CD8-positive, alpha-beta memory T cell (primary cell): ENCODE measurements around the gene MACROD2. TPM values are rescaled to one million over a fixed set of nuclear protein-coding genes. Genes with fewer than 3 reads are reported as not detected.

Source experiments
- CTCF ChIA-PET: fragments of 350-600 bp; sonication (Branson Sonifier 250); formaldehyde crosslinking; loops from one replicate; lab custom pipeline; 2021; ENCODE audit warnings: antibody characterized with exemption; lab: Charles Lee
- POLR2A ChIA-PET: fragments of 350-600 bp; sonication (Branson Sonifier 250); formaldehyde crosslinking; loops from one replicate; lab custom pipeline; 2021; ENCODE audit warnings: antibody characterized with exemption; lab: Charles Lee
- DNase-seq, 5 donors: peaks; one replicate each; pipeline versions ENCODE4 v3.0.0 to v3.0.0-alpha.2; 2020 to 2022; ENCODE audit warnings: mixed read lengths in 1 of 5
- H3K27ac ChIP-seq: one replicate; pipeline ENCODE4 v1.7.0; 2013; ENCODE audit warnings: low read depth, mild to moderate bottlenecking, low read length, moderate library complexity
- H3K27me3 ChIP-seq: 2 replicates; pipeline ENCODE4 v1.7.0; 2013; ENCODE audit warnings: low read length, mild to moderate bottlenecking; ENCODE audit not compliant: insufficient read depth, poor library complexity, severe bottlenecking
- H3K36me3 ChIP-seq: 2 replicates; pipeline ENCODE4 v1.7.0; 2013; ENCODE audit warnings: mild to moderate bottlenecking, low read length, moderate library complexity; ENCODE audit not compliant: insufficient read depth
- H3K4me1 ChIP-seq: 2 replicates; pipeline ENCODE4 v1.7.0; 2013; ENCODE audit warnings: mild to moderate bottlenecking, low read length, moderate library complexity; ENCODE audit not compliant: insufficient read depth
- H3K4me3 ChIP-seq: 2 replicates; pipeline ENCODE4 v1.7.0; 2013; ENCODE audit warnings: mild to moderate bottlenecking, low read length
- H3K9me3 ChIP-seq: 2 replicates; pipeline ENCODE4 v1.7.0; 2013; ENCODE audit warnings: mild to moderate bottlenecking, low read length
- H3K27ac Mint-ChIP-seq, 8 donors: one replicate each; pipeline ENCODE4 v1.8.0; 2020 to 2021; ENCODE audit warnings: mixed read lengths in 8 of 8, mild to moderate bottlenecking in 6 of 8, inconsistent platforms in 3 of 8, moderate library complexity in 3 of 8
- H3K27me3 Mint-ChIP-seq, 2 donors: one replicate each; pipeline ENCODE4 v1.8.0; 2020 to 2021; ENCODE audit warnings: mixed read lengths in 2 of 2, mild to moderate bottlenecking in 1 of 2, moderate library complexity in 1 of 2
- H3K36me3 Mint-ChIP-seq, 3 donors: one replicate each; pipeline ENCODE4 v1.8.0; 2020 to 2021; ENCODE audit warnings: mixed read lengths in 3 of 3, inconsistent platforms in 1 of 3, mild to moderate bottlenecking in 1 of 3
- H3K4me1 Mint-ChIP-seq, 3 donors: one replicate each; pipeline ENCODE4 v1.8.0; 2020 to 2021; ENCODE audit warnings: mixed read lengths in 3 of 3, inconsistent platforms in 1 of 3, mild to moderate bottlenecking in 1 of 3
- H3K4me3 Mint-ChIP-seq, 7 donors: one replicate each; pipeline ENCODE4 v1.8.0; 2020 to 2021; ENCODE audit warnings: mixed read lengths in 7 of 7, mild to moderate bottlenecking in 6 of 7, moderate library complexity in 4 of 7, inconsistent platforms in 2 of 7
- H3K9me3 Mint-ChIP-seq, 5 donors: one replicate each; pipeline ENCODE4 v1.8.0; 2020 to 2022; ENCODE audit warnings: mixed read lengths in 5 of 5, mild to moderate bottlenecking in 3 of 5, moderate library complexity in 2 of 5, inconsistent platforms in 1 of 5
- polyA plus RNA-seq: library from polyadenylated mRNA; unstranded; fragments of 300-500 nt; fragmentation: Illumina TruSeq; gene quantifications from one replicate; pipeline ENCODE4 v1.2.3, GENCODE V29; 2021
- total RNA-seq, 2 experiments: library from RNA; stranded (reverse); gene quantifications; one replicate each; pipeline ENCODE4 v1.2.3, GENCODE V29; 2021

The MACROD2 gene
- total and polyA plus RNA-seq, 3 experiments from 2014 or later: not detected

- Mint-ChIP-seq H3K4me1 (no peaks in the 10 kb centered on the region), H3K9me3 (peaks cover 0 to 31% (median 9%) of the 10 kb centered on the region in 5 donors), H3K4me3 (no peak overlapping the region), H3K27me3 (no peaks in the 10 kb centered on the region), H3K27ac (no peak overlapping the region), H3K36me3 (no peaks in the 10 kb centered on the region)
- Histone ChIP-seq H3K36me3 (no peaks in the 10 kb centered on the region), H3K27me3 (no peaks in the 10 kb centered on the region), H3K4me1 (no peaks in the 10 kb centered on the region), H3K9me3 (no peaks in the 10 kb centered on the region), H3K27ac (no peak overlapping the region), H3K4me3 (no peak overlapping the region)
- no peak for DNase-seq
- CTCF ChIA-PET: no interaction called here
- POLR2A ChIA-PET: no interaction called here
Observed at GRCh38 chr20:15921930-15922329, 1926.6 kb downstream of the MACROD2 start.

GRCh38 chr20:15922556-15922955, 1927.2 kb downstream of the MACROD2 start:
- Mint-ChIP-seq H3K4me3 (no peak overlapping the region), H3K27me3 (no peaks in the 10 kb centered on the region), H3K27ac (no peak overlapping the region), H3K9me3 (peaks cover 0 to 29% (median 8%) of the 10 kb centered on the region in 5 donors), H3K4me1 (no peaks in the 10 kb centered on the region), H3K36me3 (no peaks in the 10 kb centered on the region)
- POLR2A ChIA-PET: no interaction called here
- Histone ChIP-seq H3K27ac (no peak overlapping the region), H3K27me3 (no peaks in the 10 kb centered on the region), H3K9me3 (no peaks in the 10 kb centered on the region), H3K36me3 (no peaks in the 10 kb centered on the region), H3K4me1 (no peaks in the 10 kb centered on the region), H3K4me3 (no peak overlapping the region)
- DNase-seq: no peak
- CTCF ChIA-PET: no interaction called here

- POLR2A ChIA-PET: no interaction called here
- no peak for DNase-seq
- no peaks in the 10 kb centered on the region for H3K36me3 Mint-ChIP-seq
- no peaks in the 10 kb centered on the region for H3K9me3 ChIP-seq
- H3K27ac Mint-ChIP-seq: no peak overlapping the region
- H3K27ac ChIP-seq: no peak overlapping the region
- H3K27me3 Mint-ChIP-seq: no peaks in the 10 kb centered on the region
- no peaks in the 10 kb centered on the region for H3K4me1 Mint-ChIP-seq
- H3K27me3 ChIP-seq: no peaks in the 10 kb centered on the region
- no peaks in the 10 kb centered on the region for H3K36me3 ChIP-seq
- CTCF ChIA-PET: no interaction called here
- H3K4me1 ChIP-seq: no peaks in the 10 kb centered on the region
- no peak overlapping the region for H3K4me3 ChIP-seq
- H3K4me3 Mint-ChIP-seq: no peak overlapping the region
- peaks cover 0 to 29% (median 7%) of the 10 kb centered on the region in 5 donors for H3K9me3 Mint-ChIP-seq
Observed at GRCh38 chr20:15923030-15923776, 1927.9 kb downstream of the MACROD2 start.

GRCh38 chr20:15924556-15924955, 1929.2 kb downstream of the MACROD2 start:
- no peaks in the 10 kb centered on the region for H3K9me3 ChIP-seq
- H3K4me1 ChIP-seq: no peaks in the 10 kb centered on the region
- Mint-ChIP-seq H3K27me3 (no peaks in the 10 kb centered on the region), H3K4me1 (no peaks in the 10 kb centered on the region), H3K4me3 (no peak overlapping the region), H3K36me3 (no peaks in the 10 kb centered on the region), H3K27ac (no peak overlapping the region), H3K9me3 (peaks cover 0 to 33% (median 7%) of the 10 kb centered on the region in 5 donors)
- DNase-seq: no peak
- CTCF ChIA-PET: no interaction called here
- H3K27ac ChIP-seq: no peak overlapping the region
- H3K36me3 ChIP-seq: no peaks in the 10 kb centered on the region
- no peaks in the 10 kb centered on the region for H3K27me3 ChIP-seq
- H3K4me3 ChIP-seq: no peak overlapping the region
- POLR2A ChIA-PET: no interaction called here

- H3K4me1 Mint-ChIP-seq: no peaks in the 10 kb centered on the region
- H3K9me3 Mint-ChIP-seq: peaks cover 0 to 33% (median 7%) of the 10 kb centered on the region in 5 donors
- Histone ChIP-seq H3K36me3 (no peaks in the 10 kb centered on the region), H3K9me3 (no peaks in the 10 kb centered on the region), H3K4me1 (no peaks in the 10 kb centered on the region), H3K27me3 (no peaks in the 10 kb centered on the region), H3K4me3 (no peak overlapping the region), H3K27ac (no peak overlapping the region)
- no peaks in the 10 kb centered on the region for H3K36me3 Mint-ChIP-seq
- POLR2A ChIA-PET: no interaction called here
- CTCF ChIA-PET: no interaction called here
- H3K4me3 Mint-ChIP-seq: no peak overlapping the region
- DNase-seq: no peak
- no peak overlapping the region for H3K27ac Mint-ChIP-seq
- H3K27me3 Mint-ChIP-seq: no peaks in the 10 kb centered on the region
Observed at GRCh38 chr20:15925376-15925775, 1930.1 kb downstream of the MACROD2 start.

GRCh38 chr20:15927893-15928650, 1932.8 kb downstream of the MACROD2 start:
- no peaks in the 10 kb centered on the region for H3K4me1 Mint-ChIP-seq
- Histone ChIP-seq H3K27ac (no peak overlapping the region), H3K4me3 (no peak overlapping the region), H3K4me1 (no peaks in the 10 kb centered on the region), H3K9me3 (no peaks in the 10 kb centered on the region), H3K27me3 (no peaks in the 10 kb centered on the region), H3K36me3 (no peaks in the 10 kb centered on the region)
- peaks cover 0 to 2% (median 0%) of the 10 kb centered on the region in 3 donors for H3K36me3 Mint-ChIP-seq
- POLR2A ChIA-PET: no interaction called here
- no peak for DNase-seq
- peaks cover 0 to 40% (median 5%) of the 10 kb centered on the region in 5 donors for H3K9me3 Mint-ChIP-seq
- no peak overlapping the region for H3K4me3 Mint-ChIP-seq
- no peak overlapping the region for H3K27ac Mint-ChIP-seq
- CTCF ChIA-PET: no interaction called here
- H3K27me3 Mint-ChIP-seq: no peaks in the 10 kb centered on the region

GRCh38 chr20:15928946-15929345, 1933.6 kb downstream of the MACROD2 start:
- H3K4me3 ChIP-seq: no peak overlapping the region
- no peak for DNase-seq
- ChIA-PET POLR2A (no interaction called here), CTCF (no interaction called here)
- H3K9me3 ChIP-seq: no peaks in the 10 kb centered on the region
- Mint-ChIP-seq H3K4me3 (no peak overlapping the region), H3K4me1 (no peaks in the 10 kb centered on the region), H3K27ac (no peak overlapping the region), H3K9me3 (peaks cover 0 to 38% (median 5%) of the 10 kb centered on the region in 5 donors), H3K27me3 (no peaks in the 10 kb centered on the region), H3K36me3 (peaks cover 0 to 2% (median 0%) of the 10 kb centered on the region in 3 donors)
- H3K27me3 ChIP-seq: no peaks in the 10 kb centered on the region
- no peaks in the 10 kb centered on the region for H3K4me1 ChIP-seq
- H3K27ac ChIP-seq: no peak overlapping the region
- H3K36me3 ChIP-seq: no peaks in the 10 kb centered on the region
